Thoracic aorta (tissue), 2 donors: Measurements from ENCODE around the gene TMED10. TPM values are rescaled to one million over a fixed set of nuclear protein-coding genes. Genes with fewer than 3 reads are reported as not detected.
A peak's percentile ranks its signal among the peaks of the same experiment; 100 is the strongest.

Experiments
- ATAC-seq: fragments of 150-250 bp; one replicate; pipeline ENCODE4 v1.8.0; 2017; ENCODE audit warnings: low read depth; ENCODE audit not compliant: insufficient number of reproducible peaks, low FRiP score
- DNase-seq: peaks from one replicate; pipeline ENCODE4 v3.0.0-alpha.2; 2020; ENCODE audit warnings: low spot score
- H3K27ac ChIP-seq, 2 donors: fragments of 200-600 bp; sonication (generic); 1 replicate in 1 of 2; 2 replicates in 1 of 2; pipeline ENCODE4 v1.5.1; 2016; ENCODE audit warnings: mild to moderate bottlenecking in 2 of 2, moderate library complexity in 2 of 2
- H3K27me3 ChIP-seq: fragments of 200-600 bp; sonication (generic); replicated peaks from 2 replicates; pipeline ENCODE4 v1.6.0; 2016; ENCODE audit warnings: mild to moderate bottlenecking; ENCODE audit not compliant: insufficient read depth
- H3K36me3 ChIP-seq: fragments of 200-600 bp; sonication (generic); one replicate; pipeline ENCODE4 v1.5.1; 2016
- H3K4me1 ChIP-seq, 2 donors: fragments of 200-600 bp; sonication (generic); 1 replicate in 1 of 2; 2 replicates in 1 of 2; pipeline versions ENCODE4 v1.5.1 to v1.6.0; 2016; ENCODE audit warnings: low read depth in 2 of 2, mild to moderate bottlenecking in 1 of 2; ENCODE audit not compliant: control insufficient read depth in 1 of 2
- H3K4me3 ChIP-seq: fragments of 200-600 bp; sonication (generic); 2 replicates; pipeline ENCODE4 v1.5.1; 2016; ENCODE audit warnings: mild to moderate bottlenecking
- H3K9me3 ChIP-seq: fragments of 200-600 bp; sonication (generic); 2 replicates; pipeline ENCODE4 v1.5.1; 2016
- CTCF ChIP-seq: fragments of 200-600 bp; sonication (generic); IDR thresholded peaks from one replicate; pipeline ENCODE4 v1.5.1; 2019; ENCODE audit warnings: antibody characterized with exemption
- total RNA-seq, 2 donors: library from RNA; depleted of rRNA; stranded (reverse); fragments of >200 nt; gene quantifications; one replicate each; pipeline versions ENCODE4 v1.1.0 to v1.2.3, GENCODE V29; 2016

The TMED10 gene
- total RNA-seq, 2 donors from 2014 or later = 258 to 342 TPM

- H3K36me3 ChIP-seq = peaks cover 51% of the 10 kb centered on the region
- no peak overlapping the region for H3K27ac ChIP-seq
- H3K9me3 ChIP-seq = no peaks in the 10 kb centered on the region
- no peak overlapping the region for H3K4me3 ChIP-seq
- no peaks in the 10 kb centered on the region for H3K4me1 ChIP-seq
- H3K27me3 ChIP-seq = no peaks in the 10 kb centered on the region
- no peak for TF ChIP-seq CTCF
- DNase-seq (no peak), ATAC-seq (no peak)
These were observed 81.5 kb downstream of the TMED10 start for GRCh38 chr14:75094896-75095295.

- H3K36me3 ChIP-seq = peaks cover 38% of the 10 kb centered on the region
- no peak overlapping the region for H3K27ac ChIP-seq
- H3K27me3 ChIP-seq = no peaks in the 10 kb centered on the region
- TF ChIP-seq CTCF = no peak
- H3K4me1 ChIP-seq = no peaks in the 10 kb centered on the region
- no peak overlapping the region for H3K4me3 ChIP-seq
- H3K9me3 ChIP-seq = no peaks in the 10 kb centered on the region
- DNase-seq = no peak
- no peak for ATAC-seq
These were observed 83.7 kb downstream of the TMED10 start for GRCh38 chr14:75092698-75093097.

- Histone ChIP-seq H3K27me3 (no peaks in the 10 kb centered on the region), H3K27ac (no peak overlapping the region), H3K4me3 (no peak overlapping the region), H3K9me3 (no peaks in the 10 kb centered on the region), H3K36me3 (peaks cover 38% of the 10 kb centered on the region), H3K4me1 (no peaks in the 10 kb centered on the region)
- TF ChIP-seq CTCF = no peak
- DNase-seq (no peak), ATAC-seq (no peak)
These were observed 85.2 kb downstream of the TMED10 start for GRCh38 chr14:75091251-75091650.

- H3K9me3 ChIP-seq = no peaks in the 10 kb centered on the region
- no peaks in the 10 kb centered on the region for H3K27me3 ChIP-seq
- no peaks in the 10 kb centered on the region for H3K4me1 ChIP-seq
- no peak for ATAC-seq
- H3K27ac ChIP-seq = no peak overlapping the region
- no peak for DNase-seq
- H3K4me3 ChIP-seq = no peak overlapping the region
- TF ChIP-seq CTCF = no peak
- H3K36me3 ChIP-seq = peaks cover 37% of the 10 kb centered on the region
These were observed 86.1 kb downstream of the TMED10 start for GRCh38 chr14:75090353-75090752.

GRCh38 chr14:75088566-75089373, 87.6 kb downstream of the TMED10 start:
- no peaks in the 10 kb centered on the region for H3K9me3 ChIP-seq
- no peak for ATAC-seq

More at GRCh38 chr14:75088566-75089373, 87.6 kb downstream of the TMED10 start:
- peak; percentile 17 for DNase-seq
- H3K4me1 ChIP-seq = no peaks in the 10 kb centered on the region
- H3K27me3 ChIP-seq = no peaks in the 10 kb centered on the region
- peak; percentile 64 for TF ChIP-seq CTCF
- peaks cover 41% of the 10 kb centered on the region for H3K36me3 ChIP-seq
- H3K27ac ChIP-seq = no peak overlapping the region
- no peak overlapping the region for H3K4me3 ChIP-seq
